Lower leg skin (tissue), 4 donors: Measurements from ENCODE around the gene SGCA. TPM values are rescaled to one million over a fixed set of nuclear protein-coding genes. Genes with fewer than 3 reads are reported as not detected.

Experiments
- DNase-seq, 2 donors: peaks; one replicate each; pipeline ENCODE4 v3.0.0-alpha.2; 2019; ENCODE audit warnings: low spot score in 2 of 2
- H3K4me3 ChIP-seq: fragments of 200-600 bp; sonication (generic); 2 replicates; pipeline ENCODE4 v1.5.1; 2017; ENCODE audit warnings: mild to moderate bottlenecking, low read depth; ENCODE audit not compliant: poor library complexity, severe bottlenecking
- CTCF ChIP-seq, 3 donors: fragments of 450-650 bp; IDR thresholded peaks; one replicate each; pipeline ENCODE4 v1.5.1; 2016; ENCODE audit warnings: antibody characterized with exemption in 3 of 3, mild to moderate bottlenecking in 3 of 3, moderate library complexity in 2 of 3
- POLR2A ChIP-seq, 2 donors: fragments of 450-650 bp; IDR thresholded peaks; one replicate each; pipeline ENCODE4 v1.6.1; 2016 to 2017; ENCODE audit warnings: antibody characterized with exemption in 2 of 2, mild to moderate bottlenecking in 1 of 2, moderate library complexity in 1 of 2
- WGBS, 2 donors: methylation state at CpG; one replicate each; pipeline ENCODE4 v1.1.5; 2018; 5-methylcytosine and 5-hydroxymethylcytosine counted together
- intact Hi-C: fragments of 100-400 bp; cut with DNase I; formaldehyde crosslinking; loops from one replicate; pipeline ENCODE4 v1.15.0; 2023; ENCODE audit warnings: low total_unique reads
- total RNA-seq, 4 donors: library from RNA; depleted of rRNA; stranded (reverse); fragments of >200 nt; gene quantifications; one replicate each; pipeline ENCODE4 v1.1.0, GENCODE V29; 2016

Gene SGCA
- total RNA-seq, 4 donors from 2014 or later = 1.0 to 9.9 (median 5.6) TPM

- 65% methylated on average over 8 of the region's 8 CpGs for WGBS, 2 donors
- DNase-seq = no peak
- no peak for TF ChIP-seq CTCF (IDR thresholded peaks at IDR 0.05)
- intact Hi-C loops = no loop called here
- H3K4me3 ChIP-seq = no peak overlapping the region
These were observed 10.5 kb upstream of the SGCA start for GRCh38 chr17:50155115-50155819.

- no peak overlapping the region for H3K4me3 ChIP-seq
- no peak for DNase-seq
- WGBS, 2 donors = 42 to 44% methylated on average over 4 of the region's 4 CpGs
- intact Hi-C loops = no loop called here
- no peak for TF ChIP-seq CTCF (IDR thresholded peaks at IDR 0.05)
- TF ChIP-seq POLR2A (IDR thresholded peaks at IDR 0.05) = no peak
These were observed 7.9 kb upstream of the SGCA start for GRCh38 chr17:50157891-50158290.

GRCh38 chr17:50161023-50161910 is 4.5 kb upstream of the SGCA start:
- H3K4me3 ChIP-seq = peak overlapping the region; percentile 16
- TF ChIP-seq CTCF (IDR thresholded peaks at IDR 0.05) (no peak), POLR2A (IDR thresholded peaks at IDR 0.05) (no peak)
- intact Hi-C loops = no loop called here
- peak; percentile 88 to 99 for DNase-seq
- WGBS, 2 donors = 1% methylated on average over 38 to 51 of the region's 53 CpGs

GRCh38 chr17:50161911-50162288 is 3.9 kb upstream of the SGCA start:
- TF ChIP-seq POLR2A (IDR thresholded peaks at IDR 0.05) (no peak), CTCF (IDR thresholded peaks at IDR 0.05) (no peak)
- no peak for DNase-seq
- 44 to 46% methylated on average over 16 of the region's 16 CpGs for WGBS, 2 donors
- intact Hi-C loops = no loop called here
- H3K4me3 ChIP-seq = no peak overlapping the region

- 77 to 79% methylated on average over 8 of the region's 8 CpGs for WGBS, 2 donors
- no peak for DNase-seq
- intact Hi-C loops = no loop called here
- TF ChIP-seq CTCF (IDR thresholded peaks at IDR 0.05) (no peak), POLR2A (IDR thresholded peaks at IDR 0.05) (no peak)
- no peak overlapping the region for H3K4me3 ChIP-seq
These were observed 3.1 kb upstream of the SGCA start for GRCh38 chr17:50162466-50163254.
